ENCODE measurements around the gene ATXN7L1. TPM values are rescaled to one million over a fixed set of nuclear protein-coding genes. Genes with fewer than 3 reads are reported as not detected.

The ATXN7L1 gene
- polyA plus RNA-seq, 1 experiment, result 5.5 TPM

DNA sequence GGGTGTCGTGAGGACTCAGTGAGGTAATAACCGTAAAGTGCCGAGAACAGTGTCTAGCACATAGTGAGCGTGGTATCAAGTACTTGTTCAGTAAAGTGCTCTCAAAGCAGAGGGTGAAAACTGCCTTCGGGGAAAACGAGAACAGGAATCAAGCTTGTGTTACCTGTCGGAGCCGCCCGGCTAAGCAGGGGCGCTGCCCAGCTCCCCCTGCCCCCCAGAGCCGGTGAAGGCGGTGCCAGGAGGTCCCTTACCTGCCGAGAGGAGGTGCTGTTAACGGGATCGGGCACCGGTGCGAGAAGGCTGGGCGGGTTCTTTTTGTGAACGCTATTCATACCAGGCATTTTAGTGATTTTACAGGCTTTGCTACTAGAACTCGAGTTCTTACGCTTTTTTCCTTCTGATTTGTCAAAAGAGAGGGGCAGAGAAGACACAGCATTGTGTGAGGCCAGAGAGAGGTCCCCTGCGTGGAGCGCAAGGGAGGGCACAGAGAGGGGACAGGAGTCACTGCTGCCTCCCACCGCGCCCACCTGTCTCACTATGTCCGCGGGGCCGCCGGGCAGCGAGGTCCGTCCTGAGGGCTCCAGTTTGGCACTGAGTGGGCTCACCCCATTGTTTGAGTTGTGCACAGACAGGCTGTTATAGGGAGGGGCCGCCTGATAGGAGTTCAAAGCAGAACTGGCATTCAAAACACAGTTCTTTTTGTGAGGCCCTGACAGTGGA lies 262.6 kb downstream of the ATXN7L1 start:
- Histone ChIP-seq H3K27ac (ENCODE audit: low read depth, low read length) (no peak overlapping the region), H3K4me3 (ENCODE audit: low read depth, low read length) (no peak overlapping the region), H3K27me3 (ENCODE audit: control insufficient read depth, insufficient read depth, low read length) (no peaks in the 10 kb centered on the region), H3K9me3 (ENCODE audit: control insufficient read depth, insufficient read depth, low read length) (no peaks in the 10 kb centered on the region)
- ChIA-PET POLR2A (no interaction called here), CTCF (no interaction called here)
- DNase-seq (ENCODE audit: low read depth, low spot score), result no peak
- TF ChIP-seq, protein P1, sequence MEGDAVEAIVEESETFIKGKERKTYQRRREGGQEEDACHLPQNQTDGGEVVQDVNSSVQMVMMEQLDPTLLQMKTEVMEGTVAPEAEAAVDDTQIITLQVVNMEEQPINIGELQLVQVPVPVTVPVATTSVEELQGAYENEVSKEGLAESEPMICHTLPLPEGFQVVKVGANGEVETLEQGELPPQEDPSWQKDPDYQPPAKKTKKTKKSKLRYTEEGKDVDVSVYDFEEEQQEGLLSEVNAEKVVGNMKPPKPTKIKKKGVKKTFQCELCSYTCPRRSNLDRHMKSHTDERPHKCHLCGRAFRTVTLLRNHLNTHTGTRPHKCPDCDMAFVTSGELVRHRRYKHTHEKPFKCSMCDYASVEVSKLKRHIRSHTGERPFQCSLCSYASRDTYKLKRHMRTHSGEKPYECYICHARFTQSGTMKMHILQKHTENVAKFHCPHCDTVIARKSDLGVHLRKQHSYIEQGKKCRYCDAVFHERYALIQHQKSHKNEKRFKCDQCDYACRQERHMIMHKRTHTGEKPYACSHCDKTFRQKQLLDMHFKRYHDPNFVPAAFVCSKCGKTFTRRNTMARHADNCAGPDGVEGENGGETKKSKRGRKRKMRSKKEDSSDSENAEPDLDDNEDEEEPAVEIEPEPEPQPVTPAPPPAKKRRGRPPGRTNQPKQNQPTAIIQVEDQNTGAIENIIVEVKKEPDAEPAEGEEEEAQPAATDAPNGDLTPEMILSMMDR (IDR thresholded peaks at IDR 0.05; ENCODE audit: low read depth, low read length), result no peak

DNA sequence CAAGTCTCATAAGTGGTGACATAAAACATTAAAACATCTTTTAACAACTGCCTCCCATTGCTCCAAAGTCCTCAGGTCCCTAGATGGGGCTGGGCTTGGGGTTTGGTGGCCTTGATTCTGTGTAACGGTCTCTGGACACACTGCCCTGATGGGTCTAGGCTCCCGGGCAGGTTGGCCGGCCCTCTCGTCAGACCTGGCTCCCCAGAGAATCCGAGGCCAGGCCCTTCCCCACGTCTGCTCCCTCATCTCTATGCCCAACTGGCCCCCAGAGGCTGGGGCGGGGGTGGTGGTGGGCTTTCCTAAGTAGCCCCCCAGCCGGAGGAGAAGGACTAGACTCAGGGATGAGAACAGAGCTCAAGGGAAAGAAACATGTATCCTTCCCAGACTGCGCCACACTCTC lies 263.6 kb downstream of the ATXN7L1 start:
- H3K27ac ChIP-seq (ENCODE audit: low read depth, low read length), result no peak overlapping the region
- H3K4me3 ChIP-seq (ENCODE audit: low read depth, low read length), result no peak overlapping the region
- H3K27me3 ChIP-seq (ENCODE audit: control insufficient read depth, insufficient read depth, low read length), result no peaks in the 10 kb centered on the region
- TF ChIP-seq, protein P1 (IDR thresholded peaks at IDR 0.05; ENCODE audit: low read depth, low read length), result no peak
- ChIA-PET POLR2A (no interaction called here), CTCF (interaction anchor here (0.7 kb wide), 1 partner anchor 45 kb away, joined by 3 read pairs; no protein-coding TSS in a partner anchor)
- no peaks in the 10 kb centered on the region for H3K9me3 ChIP-seq (ENCODE audit: control insufficient read depth, insufficient read depth, low read length)
- no peak for DNase-seq (ENCODE audit: low read depth, low spot score)

DNA sequence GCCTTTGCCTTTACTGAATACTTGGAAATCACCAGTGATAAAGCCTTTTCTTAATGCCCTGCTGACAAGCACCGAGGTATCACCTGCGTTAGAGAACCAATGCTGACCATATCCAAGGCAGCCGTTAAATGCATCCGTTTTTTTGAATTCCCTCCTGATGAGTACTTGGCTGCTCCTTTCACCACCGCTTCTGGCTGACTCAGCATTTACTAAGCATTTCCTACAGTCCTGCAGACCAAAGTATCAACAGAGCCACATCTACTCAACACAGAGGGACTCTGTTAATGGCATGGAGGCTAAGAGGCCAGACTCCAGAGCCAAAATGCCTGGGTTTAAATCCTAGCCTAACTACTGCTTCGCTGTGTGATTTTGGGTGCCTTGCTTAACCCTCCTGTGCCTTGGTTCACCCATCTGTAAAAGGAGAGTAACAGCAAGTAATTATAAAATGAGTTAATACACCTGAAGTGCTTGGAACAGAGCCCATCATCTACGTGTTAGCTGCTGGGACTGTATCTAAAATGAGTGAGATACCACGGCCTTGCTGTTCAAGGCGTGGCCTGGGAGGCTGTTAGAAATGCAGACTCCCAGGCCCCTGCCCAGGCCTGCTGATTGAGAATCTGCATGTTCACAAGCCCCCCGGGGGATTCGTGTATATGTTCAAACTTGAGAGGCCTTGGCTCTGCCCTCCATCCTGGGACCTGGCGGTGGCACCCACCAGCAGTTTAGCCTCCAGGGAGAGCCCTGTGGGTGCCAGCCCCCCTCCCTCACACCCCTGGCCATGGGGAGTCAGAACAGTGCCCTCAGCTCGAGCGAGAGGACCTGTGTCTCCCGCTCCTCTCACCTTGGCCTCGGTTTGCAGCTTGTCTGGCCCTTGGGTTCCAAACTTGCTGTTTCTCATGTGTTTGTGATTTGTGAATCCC lies 264.3 kb downstream of the ATXN7L1 start:
- DNase-seq (ENCODE audit: low read depth, low spot score), result no peak
- CTCF ChIA-PET, result interaction anchor here (0.7 kb wide), 1 partner anchor 45 kb away, joined by 3 read pairs; no protein-coding TSS in a partner anchor
- TF ChIP-seq, protein P1 (IDR thresholded peaks at IDR 0.05; ENCODE audit: low read depth, low read length), result no peak
- Histone ChIP-seq H3K27ac (ENCODE audit: low read depth, low read length) (no peak overlapping the region), H3K9me3 (ENCODE audit: control insufficient read depth, insufficient read depth, low read length) (no peaks in the 10 kb centered on the region), H3K27me3 (ENCODE audit: control insufficient read depth, insufficient read depth, low read length) (no peaks in the 10 kb centered on the region), H3K4me3 (ENCODE audit: low read depth, low read length) (no peak overlapping the region)
- POLR2A ChIA-PET, result no interaction called here

DNA sequence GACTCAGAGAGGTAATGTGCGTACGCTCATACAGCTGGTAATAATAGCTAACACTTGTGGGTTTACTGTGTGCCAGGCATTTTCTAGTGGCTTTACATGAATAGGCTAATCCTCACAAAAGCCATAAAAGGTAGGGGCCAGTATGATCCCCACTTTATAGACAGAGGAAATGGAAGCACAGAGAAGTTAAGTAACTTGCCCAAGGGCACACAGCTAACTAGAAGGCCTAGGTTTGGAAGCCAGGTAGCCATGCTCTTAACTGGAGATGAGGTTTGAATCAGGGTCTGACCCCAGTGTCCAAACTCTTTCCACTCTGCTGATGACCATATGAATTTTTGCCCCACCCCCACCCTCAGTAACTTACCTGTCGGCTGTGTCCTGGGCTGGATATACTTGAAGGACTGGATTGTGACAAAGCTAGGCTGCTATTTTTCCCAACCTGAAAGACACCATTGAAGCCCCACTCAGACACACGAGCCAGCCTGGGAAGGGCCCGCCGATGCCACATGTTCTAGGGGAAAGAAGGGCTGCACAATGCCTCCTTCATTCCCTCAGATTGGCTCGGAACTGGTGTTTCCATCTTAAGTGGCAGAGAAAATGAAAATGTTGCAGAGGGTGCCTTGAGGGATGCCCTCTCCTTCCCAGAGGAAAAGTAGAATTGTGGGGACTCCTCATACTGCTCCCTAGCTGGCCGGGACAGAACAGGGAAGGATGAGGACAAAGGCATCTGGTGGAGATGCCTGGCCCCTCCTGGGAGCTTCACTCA lies 266.1 kb downstream of the ATXN7L1 start:
- ChIA-PET CTCF (interaction anchor here (0.9 kb wide), 1 partner anchor 440 kb away, joined by 3 read pairs; no protein-coding TSS in a partner anchor), POLR2A (no interaction called here)
- DNase-seq (ENCODE audit: low read depth, low spot score), result no peak
- Histone ChIP-seq H3K4me3 (ENCODE audit: low read depth, low read length) (no peak overlapping the region), H3K27me3 (ENCODE audit: control insufficient read depth, insufficient read depth, low read length) (no peaks in the 10 kb centered on the region), H3K27ac (ENCODE audit: low read depth, low read length) (no peak overlapping the region), H3K9me3 (ENCODE audit: control insufficient read depth, insufficient read depth, low read length) (no peaks in the 10 kb centered on the region)
- TF ChIP-seq, protein P1 (IDR thresholded peaks at IDR 0.05; ENCODE audit: low read depth, low read length), result no peak
